ENCODE measurements around the gene BOD1L2.

Gene BOD1L2

GRCh38 chr18:57167617-57168308, 20.9 kb downstream of the BOD1L2 start:
- no peak for DNase-seq (ENCODE audit: low read depth)
- H3K4me3 ChIP-seq (ENCODE audit: control insufficient read depth, low read depth, low read length), result no peak overlapping the region
- no peak for TF ChIP-seq CTCF (IDR thresholded peaks at IDR 0.05; ENCODE audit: control insufficient read depth, insufficient read depth, low read depth, low read length, missing control alignments)

DNA sequence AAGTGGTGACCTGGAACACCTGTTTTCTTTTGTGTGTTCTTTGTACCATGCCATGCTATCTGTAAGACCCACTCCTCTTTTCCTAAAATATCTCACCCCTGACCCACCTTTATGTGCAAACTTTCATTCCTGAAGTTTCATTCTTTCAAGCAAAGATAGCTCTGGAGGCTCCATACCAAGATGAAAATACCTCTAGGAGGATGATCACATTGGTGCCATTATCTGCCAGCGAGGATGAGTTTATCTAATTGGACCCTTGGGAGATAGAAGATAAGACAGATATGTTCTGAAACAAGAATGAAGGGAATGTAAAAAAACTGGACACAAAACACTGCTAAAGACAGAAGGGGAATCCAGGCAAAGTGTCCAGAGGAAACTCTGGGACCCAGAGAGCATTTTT, 24.1 kb downstream of the BOD1L2 start:
- DNase-seq (ENCODE audit: low read depth), result no peak
- H3K4me3 ChIP-seq (ENCODE audit: control insufficient read depth, low read depth, low read length), result no peak overlapping the region
- TF ChIP-seq CTCF (IDR thresholded peaks at IDR 0.05; ENCODE audit: control insufficient read depth, insufficient read depth, low read depth, low read length, missing control alignments), result no peak

DNA sequence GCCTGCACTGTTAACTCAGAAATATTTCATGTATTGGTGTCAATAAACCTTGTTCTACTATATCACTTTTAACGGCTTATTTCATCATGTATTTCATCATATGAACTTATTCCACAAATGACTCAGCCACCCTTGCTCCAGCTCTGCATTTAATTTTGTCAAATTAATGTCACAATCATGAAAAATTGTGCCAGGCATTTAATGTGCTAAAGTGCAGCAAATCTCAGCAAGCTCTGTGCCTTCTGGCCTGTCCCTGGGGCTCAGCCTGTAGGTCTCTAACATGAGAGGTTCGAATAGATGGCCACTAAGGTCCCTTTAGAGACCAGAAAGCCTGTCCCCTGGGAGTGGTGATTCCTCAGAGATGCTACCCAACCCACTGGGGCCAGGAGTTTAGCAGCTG, 28.6 kb downstream of the BOD1L2 start:
- TF ChIP-seq CTCF (IDR thresholded peaks at IDR 0.05; ENCODE audit: control insufficient read depth, insufficient read depth, low read depth, low read length, missing control alignments), result no peak
- DNase-seq (ENCODE audit: low read depth), result peak; percentile 0

GRCh38 chr18:57185434-57185833, 38.5 kb downstream of the BOD1L2 start:
- no peak for DNase-seq (ENCODE audit: low read depth)
- TF ChIP-seq CTCF (IDR thresholded peaks at IDR 0.05; ENCODE audit: control insufficient read depth, insufficient read depth, low read depth, low read length, missing control alignments), result no peak
- H3K4me3 ChIP-seq (ENCODE audit: control insufficient read depth, low read depth, low read length), result no peak overlapping the region

More for the DNA sequence above, 28.6 kb downstream of the BOD1L2 start:
- H3K4me3 ChIP-seq (ENCODE audit: control insufficient read depth, low read depth, low read length), result no peak overlapping the region

- no peak overlapping the region for H3K4me3 ChIP-seq (ENCODE audit: control insufficient read depth, low read depth, low read length)
- no peak for TF ChIP-seq CTCF (IDR thresholded peaks at IDR 0.05; ENCODE audit: control insufficient read depth, insufficient read depth, low read depth, low read length, missing control alignments)
- no peak for DNase-seq (ENCODE audit: low read depth)
These were observed 42.1 kb downstream of the BOD1L2 start for GRCh38 chr18:57188851-57189557.

GRCh38 chr18:57190026-57190425, 43.1 kb downstream of the BOD1L2 start:
- H3K4me3 ChIP-seq (ENCODE audit: control insufficient read depth, low read depth, low read length), result no peak overlapping the region
- TF ChIP-seq CTCF (IDR thresholded peaks at IDR 0.05; ENCODE audit: control insufficient read depth, insufficient read depth, low read depth, low read length, missing control alignments), result no peak
- no peak for DNase-seq (ENCODE audit: low read depth)

All from AG09309 (cell line).